Trophoblast cell (in vitro differentiated cells and primary cell): ENCODE data around the gene CCR5.
A peak's percentile ranks its signal among the peaks of the same experiment; 100 is the strongest.

Source experiments
- DNase-seq, 2 donors: peaks; one replicate each; pipeline ENCODE4 v3.0.0-alpha.2; 2016
- H2AFZ ChIP-seq: 2 replicates; pipeline ENCODE4 v1.6.1; 2013; ENCODE audit warnings: low read length, moderate library complexity, mild to moderate bottlenecking; ENCODE audit not compliant: insufficient read depth, poor library complexity
- H2AK5ac ChIP-seq: 2 replicates; pipeline ENCODE4 v1.6.1; 2013; ENCODE audit warnings: mild to moderate bottlenecking, low read length
- H2BK120ac ChIP-seq: 2 replicates; pipeline ENCODE4 v1.6.1; 2013; ENCODE audit warnings: low read length, mild to moderate bottlenecking, moderate library complexity; ENCODE audit not compliant: insufficient read depth, poor library complexity
- H2BK12ac ChIP-seq: 2 replicates; pipeline ENCODE4 v1.6.1; 2013; ENCODE audit warnings: mild to moderate bottlenecking, low read length, moderate library complexity
- H2BK5ac ChIP-seq: 2 replicates; pipeline ENCODE4 v1.6.1; 2013; ENCODE audit warnings: low read length, low read depth, moderate library complexity, mild to moderate bottlenecking; ENCODE audit not compliant: poor library complexity
- H3K14ac ChIP-seq: 2 replicates; pipeline ENCODE4 v1.6.1; 2013; ENCODE audit warnings: mild to moderate bottlenecking, low read length
- H3K18ac ChIP-seq: 2 replicates; pipeline ENCODE4 v1.6.1; 2013; ENCODE audit warnings: mild to moderate bottlenecking, low read length
- H3K23ac ChIP-seq: 2 replicates; pipeline ENCODE4 v1.6.1; 2013; ENCODE audit warnings: low read length
- H3K27ac ChIP-seq: 2 replicates; pipeline ENCODE4 v1.5.1; 2013; ENCODE audit warnings: low read depth, mild to moderate bottlenecking, inconsistent platforms, low read length, moderate library complexity
- H3K27me3 ChIP-seq: 2 replicates; pipeline ENCODE4 v1.6.1; 2013; ENCODE audit warnings: inconsistent platforms, mild to moderate bottlenecking, low read length, moderate library complexity; ENCODE audit not compliant: insufficient read depth
- H3K36me3 ChIP-seq, 2 experiments: 1 replicate in 1 of 2; 2 replicates in 1 of 2; pipeline ENCODE4 v1.6.1; 2013; ENCODE audit warnings: low read length in 2 of 2, mild to moderate bottlenecking in 2 of 2, moderate library complexity in 1 of 2; ENCODE audit not compliant: insufficient read depth in 2 of 2, control insufficient read depth in 1 of 2
- H3K4ac ChIP-seq: 2 replicates; pipeline ENCODE4 v1.6.1; 2013; ENCODE audit warnings: low read depth, mild to moderate bottlenecking, low read length, moderate library complexity
- H3K4me1 ChIP-seq, 2 experiments: 1 replicate in 1 of 2; 2 replicates in 1 of 2; pipeline ENCODE4 v1.6.1; 2013; ENCODE audit warnings: low read length in 2 of 2, mild to moderate bottlenecking in 2 of 2, moderate library complexity in 1 of 2; ENCODE audit not compliant: insufficient read depth in 2 of 2, control insufficient read depth in 1 of 2
- H3K4me2 ChIP-seq: 2 replicates; pipeline ENCODE4 v1.6.1; 2013; ENCODE audit warnings: inconsistent platforms, mild to moderate bottlenecking, low read length, moderate library complexity
- H3K4me3 ChIP-seq: 2 replicates; pipeline ENCODE4 v1.5.1; 2013; ENCODE audit warnings: mild to moderate bottlenecking, low read depth, low read length, inconsistent platforms
- H3K79me1 ChIP-seq: one replicate; pipeline ENCODE4 v1.6.1; 2013; ENCODE audit warnings: low read length
- H3K79me2 ChIP-seq: 2 replicates; pipeline ENCODE4 v1.6.1; 2013; ENCODE audit warnings: low read length, mild to moderate bottlenecking; ENCODE audit not compliant: control insufficient read depth, insufficient read depth, poor library complexity
- H3K9ac ChIP-seq: 2 replicates; pipeline ENCODE4 v1.6.1; 2013; ENCODE audit warnings: mild to moderate bottlenecking, low read length
- H3K9me3 ChIP-seq: 2 replicates; pipeline ENCODE4 v1.6.1; 2013; ENCODE audit warnings: low read depth, mild to moderate bottlenecking, control low read depth, inconsistent platforms, low read length; ENCODE audit not compliant: insufficient read depth
- H4K12ac ChIP-seq: 2 replicates; pipeline ENCODE4 v1.6.1; 2013; ENCODE audit warnings: low read depth, mild to moderate bottlenecking, low read length, moderate library complexity
- H4K8ac ChIP-seq: 2 replicates; pipeline ENCODE4 v1.6.1; 2013; ENCODE audit warnings: low read depth, mild to moderate bottlenecking, low read length, moderate library complexity
- H4K91ac ChIP-seq: one replicate; pipeline ENCODE4 v1.6.1; 2013; ENCODE audit warnings: low read depth, mild to moderate bottlenecking, low read length, moderate library complexity
- WGBS: extraction: QIAGEN DNeasy Blood & Tissue Kit; methylation state at CpG from one replicate; pipeline ENCODE4 v1.1.7; 2013; ENCODE audit warnings: missing lambda C conversion rate; ENCODE audit not compliant: insufficient read length, insufficient coverage; ENCODE audit errors: extremely low coverage; 5-methylcytosine and 5-hydroxymethylcytosine counted together

The CCR5 gene

DNA sequence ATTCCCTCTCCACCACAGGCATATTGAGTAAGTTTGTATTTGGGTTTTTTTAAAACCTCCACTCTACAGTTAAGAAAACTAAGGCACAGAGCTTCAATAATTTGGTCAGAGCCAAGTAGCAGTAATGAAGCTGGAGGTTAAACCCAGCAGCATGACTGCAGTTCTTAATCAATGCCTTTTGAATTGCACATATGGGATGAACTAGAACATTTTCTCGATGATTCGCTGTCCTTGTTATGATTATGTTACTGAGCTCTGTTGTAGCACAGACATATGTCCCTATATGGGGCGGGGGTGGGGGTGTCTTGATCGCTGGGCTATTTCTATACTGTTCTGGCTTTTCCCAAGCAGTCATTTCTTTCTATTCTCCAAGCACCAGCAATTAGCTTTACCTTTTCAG is 1.6 kb upstream of the CCR5 start:
- Histone ChIP-seq H3K23ac (no peak overlapping the region), H2BK5ac (no peak overlapping the region), H2AK5ac (no peak overlapping the region), H3K4ac (no peak overlapping the region), H3K9ac (no peak overlapping the region), H4K12ac (no peak overlapping the region), H2AFZ (no peak overlapping the region), H4K91ac (no peak overlapping the region), H2BK120ac (no peak overlapping the region), H3K14ac (no peak overlapping the region), H3K27ac (no peak overlapping the region), H3K4me1 (peaks cover 0 to 1% of the 10 kb centered on the region in 2 experiments), H4K8ac (no peak overlapping the region), H3K79me2 (no peaks in the 10 kb centered on the region), H3K36me3 (no peaks in the 10 kb centered on the region), H3K4me3 (no peak overlapping the region), H2BK12ac (no peak overlapping the region), H3K18ac (no peak overlapping the region), H3K9me3 (no peaks in the 10 kb centered on the region), H3K4me2 (no peak overlapping the region), H3K79me1 (no peaks in the 10 kb centered on the region), H3K27me3 (no peaks in the 10 kb centered on the region)
- WGBS, result no CpG with 5 or more reads among the region's 4 CpGs
- no peak for DNase-seq

DNA sequence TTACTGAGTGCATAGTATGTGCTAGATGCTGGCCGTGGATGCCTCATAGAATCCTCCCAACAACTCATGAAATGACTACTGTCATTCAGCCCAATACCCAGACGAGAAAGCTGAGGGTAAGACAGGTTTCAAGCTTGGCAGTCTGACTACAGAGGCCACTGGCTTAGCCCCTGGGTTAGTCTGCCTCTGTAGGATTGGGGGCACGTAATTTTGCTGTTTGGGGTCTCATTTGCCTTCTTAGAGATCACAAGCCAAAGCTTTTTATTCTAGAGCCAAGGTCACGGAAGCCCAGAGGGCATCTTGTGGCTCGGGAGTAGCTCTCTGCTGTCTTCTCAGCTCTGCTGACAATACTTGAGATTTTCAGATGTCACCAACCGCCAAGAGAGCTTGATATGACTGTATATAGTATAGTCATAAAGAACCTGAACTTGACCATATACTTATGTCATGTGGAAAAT is 1.0 kb upstream of the CCR5 start:
- Histone ChIP-seq H3K27ac (no peak overlapping the region), H3K18ac (no peak overlapping the region), H4K8ac (no peak overlapping the region), H3K9ac (no peak overlapping the region), H2AFZ (no peak overlapping the region), H3K27me3 (no peaks in the 10 kb centered on the region), H3K14ac (no peak overlapping the region), H3K79me2 (no peaks in the 10 kb centered on the region), H4K12ac (no peak overlapping the region), H3K79me1 (no peaks in the 10 kb centered on the region), H4K91ac (no peak overlapping the region), H2BK120ac (no peak overlapping the region), H3K4me2 (no peak overlapping the region), H3K9me3 (peaks cover 2% of the 10 kb centered on the region), H3K4me3 (no peak overlapping the region), H2BK12ac (no peak overlapping the region), H3K36me3 (no peaks in the 10 kb centered on the region), H2AK5ac (no peak overlapping the region), H3K23ac (no peak overlapping the region), H3K4ac (no peak overlapping the region), H3K4me1 (peaks cover 0 to 1% of the 10 kb centered on the region in 2 experiments), H2BK5ac (no peak overlapping the region)
- WGBS, result no CpG with 5 or more reads among the region's 6 CpGs
- DNase-seq, result no peak

DNA sequence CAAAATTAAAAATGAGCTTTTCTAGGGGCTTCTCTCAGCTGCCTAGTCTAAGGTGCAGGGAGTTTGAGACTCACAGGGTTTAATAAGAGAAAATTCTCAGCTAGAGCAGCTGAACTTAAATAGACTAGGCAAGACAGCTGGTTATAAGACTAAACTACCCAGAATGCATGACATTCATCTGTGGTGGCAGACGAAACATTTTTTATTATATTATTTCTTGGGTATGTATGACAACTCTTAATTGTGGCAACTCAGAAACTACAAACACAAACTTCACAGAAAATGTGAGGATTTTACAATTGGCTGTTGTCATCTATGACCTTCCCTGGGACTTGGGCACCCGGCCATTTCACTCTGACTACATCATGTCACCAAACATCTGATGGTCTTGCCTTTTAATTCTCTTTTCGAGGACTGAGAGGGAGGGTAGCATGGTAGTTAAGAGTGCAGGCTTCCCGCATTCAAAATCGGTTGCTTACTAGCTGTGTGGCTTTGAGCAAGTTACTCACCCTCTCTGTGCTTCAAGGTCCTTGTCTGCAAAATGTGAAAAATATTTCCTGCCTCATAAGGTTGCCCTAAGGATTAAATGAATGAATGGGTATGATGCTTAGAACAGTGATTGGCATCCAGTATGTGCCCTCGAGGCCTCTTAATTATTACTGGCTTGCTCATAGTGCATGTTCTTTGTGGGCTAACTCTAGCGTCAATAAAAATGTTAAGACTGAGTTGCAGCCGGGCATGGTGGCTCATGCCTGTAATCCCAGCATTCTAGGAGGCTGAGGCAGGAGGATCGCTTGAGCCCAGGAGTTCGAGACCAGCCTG is 984 bp downstream of the CCR5 start:
- no peak overlapping the region for H4K12ac ChIP-seq
- no peak overlapping the region for H2AFZ ChIP-seq
- no peak overlapping the region for H3K9ac ChIP-seq
- no peak overlapping the region for H4K8ac ChIP-seq
- H4K91ac ChIP-seq, result no peak overlapping the region
- H3K79me1 ChIP-seq, result no peaks in the 10 kb centered on the region
- H2BK5ac ChIP-seq, result no peak overlapping the region
- H3K36me3 ChIP-seq, result no peaks in the 10 kb centered on the region
- H3K18ac ChIP-seq, result no peak overlapping the region
- H2BK120ac ChIP-seq, result no peak overlapping the region
- H3K4ac ChIP-seq, result no peak overlapping the region
- H2AK5ac ChIP-seq, result no peak overlapping the region
- no peak overlapping the region for H2BK12ac ChIP-seq
- no peaks in the 10 kb centered on the region for H3K79me2 ChIP-seq
- H3K27ac ChIP-seq, result no peak overlapping the region
- no peak overlapping the region for H3K4me3 ChIP-seq
- no peak overlapping the region for H3K14ac ChIP-seq
- peaks cover 2% of the 10 kb centered on the region for H3K9me3 ChIP-seq
- H3K23ac ChIP-seq, result no peak overlapping the region
- H3K4me1 ChIP-seq, result peaks cover 0 to 1% of the 10 kb centered on the region in 2 experiments
- DNase-seq, result peak; percentile 43 to 54
- WGBS, result no CpG with 5 or more reads among the region's 10 CpGs
- H3K4me2 ChIP-seq, result no peak overlapping the region
- no peaks in the 10 kb centered on the region for H3K27me3 ChIP-seq

DNA sequence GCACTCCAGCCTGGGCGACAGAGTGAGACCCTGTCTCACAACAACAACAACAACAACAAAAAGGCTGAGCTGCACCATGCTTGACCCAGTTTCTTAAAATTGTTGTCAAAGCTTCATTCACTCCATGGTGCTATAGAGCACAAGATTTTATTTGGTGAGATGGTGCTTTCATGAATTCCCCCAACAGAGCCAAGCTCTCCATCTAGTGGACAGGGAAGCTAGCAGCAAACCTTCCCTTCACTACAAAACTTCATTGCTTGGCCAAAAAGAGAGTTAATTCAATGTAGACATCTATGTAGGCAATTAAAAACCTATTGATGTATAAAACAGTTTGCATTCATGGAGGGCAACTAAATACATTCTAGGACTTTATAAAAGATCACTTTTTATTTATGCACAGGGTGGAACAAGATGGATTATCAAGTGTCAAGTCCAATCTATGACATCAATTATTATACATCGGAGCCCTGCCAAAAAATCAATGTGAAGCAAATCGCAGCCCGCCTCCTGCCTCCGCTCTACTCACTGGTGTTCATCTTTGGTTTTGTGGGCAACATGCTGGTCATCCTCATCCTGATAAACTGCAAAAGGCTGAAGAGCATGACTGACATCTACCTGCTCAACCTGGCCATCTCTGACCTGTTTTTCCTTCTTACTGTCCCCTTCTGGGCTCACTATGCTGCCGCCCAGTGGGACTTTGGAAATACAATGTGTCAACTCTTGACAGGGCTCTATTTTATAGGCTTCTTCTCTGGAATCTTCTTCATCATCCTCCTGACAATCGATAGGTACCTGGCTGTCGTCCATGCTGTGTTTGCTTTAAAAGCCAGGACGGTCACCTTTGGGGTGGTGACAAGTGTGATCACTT is 2.0 kb downstream of the CCR5 start:
- no peak overlapping the region for H2BK12ac ChIP-seq
- WGBS, result no CpG with 5 or more reads among the region's 9 CpGs

More for the DNA sequence above, 2.0 kb downstream of the CCR5 start:
- no peaks in the 10 kb centered on the region for H3K79me1 ChIP-seq
- no peak overlapping the region for H2AFZ ChIP-seq
- H2AK5ac ChIP-seq, result no peak overlapping the region
- no peak overlapping the region for H3K4me3 ChIP-seq
- H3K9me3 ChIP-seq, result peaks cover 2% of the 10 kb centered on the region
- no peak overlapping the region for H3K23ac ChIP-seq
- H3K79me2 ChIP-seq, result no peaks in the 10 kb centered on the region
- no peak overlapping the region for H3K4ac ChIP-seq
- no peak overlapping the region for H2BK120ac ChIP-seq
- H3K14ac ChIP-seq, result no peak overlapping the region
- no peak overlapping the region for H3K27ac ChIP-seq
- H3K27me3 ChIP-seq, result no peaks in the 10 kb centered on the region
- no peaks in the 10 kb centered on the region for H3K36me3 ChIP-seq
- H4K12ac ChIP-seq, result no peak overlapping the region
- peak overlapping the region; percentile 18 for H4K91ac ChIP-seq
- no peak overlapping the region for H2BK5ac ChIP-seq
- no peak overlapping the region for H4K8ac ChIP-seq
- no peak overlapping the region for H3K18ac ChIP-seq
- peaks cover 0 to 1% of the 10 kb centered on the region in 2 experiments for H3K4me1 ChIP-seq
- no peak overlapping the region for H3K9ac ChIP-seq
- H3K4me2 ChIP-seq, result no peak overlapping the region
- peak in 1 of 2 donors; percentile 40 for DNase-seq
